T-helper 2 cell treated with Interferon-gamma antibody and Interleukin-4, amounts not matched to agents 5 μg/mL and 100 μg/mL, for 36 hours (primary cell): ENCODE results near the gene TMEM95.
"Not testable (repeated sequence)": the region's sequence is repeated elsewhere in the genome, so short reads cannot be mapped to it uniquely, and the experiment has no call there.

Experiments used
- DNase-seq: peaks from one replicate; pipeline ENCODE4 v3.0.0; 2021; ENCODE audit warnings: low spot score
- H3K27ac Mint-ChIP-seq: one replicate; pipeline ENCODE4 v1.8.0; 2021; ENCODE audit warnings: mild to moderate bottlenecking, mixed read lengths
- H3K27me3 Mint-ChIP-seq: one replicate; pipeline ENCODE4 v1.8.0; 2021; ENCODE audit warnings: low read depth, mixed read lengths
- H3K36me3 Mint-ChIP-seq: one replicate; pipeline ENCODE4 v1.8.0; 2021; ENCODE audit warnings: low read depth, mixed read lengths
- H3K4me1 Mint-ChIP-seq: one replicate; pipeline ENCODE4 v1.8.0; 2021; ENCODE audit warnings: low read depth, mixed read lengths
- H3K4me3 Mint-ChIP-seq: one replicate; pipeline ENCODE4 v1.8.0; 2022; ENCODE audit warnings: mild to moderate bottlenecking, moderate library complexity, mixed read lengths
- H3K9me3 Mint-ChIP-seq: one replicate; pipeline ENCODE4 v1.8.0; 2021; ENCODE audit warnings: mixed read lengths

The TMEM95 gene

DNA sequence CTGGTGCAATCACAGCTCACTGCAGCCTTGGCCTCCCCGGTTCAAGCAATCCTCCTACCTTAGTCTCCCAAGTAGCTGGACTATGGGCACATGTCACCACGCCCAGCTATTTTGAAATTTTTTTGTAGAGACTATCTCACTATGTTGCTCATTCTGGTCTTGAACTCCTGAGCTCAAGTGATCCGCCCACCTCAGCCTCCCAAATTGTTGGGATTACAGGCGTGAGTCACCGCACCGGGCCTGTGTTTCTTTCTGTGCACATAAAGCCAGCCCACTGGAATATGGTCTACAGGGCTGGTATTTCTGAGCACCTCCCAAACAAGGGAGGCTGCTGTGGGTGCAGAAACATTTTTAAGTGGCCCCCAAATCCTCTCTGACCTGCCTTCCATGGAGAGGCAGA is 8.4 kb downstream of the TMEM95 start:
- Mint-ChIP-seq H3K4me3 (no peak overlapping the region), H3K27ac (no peak overlapping the region), H3K4me1 (no peaks in the 10 kb centered on the region), H3K27me3 (peaks cover 3% of the 10 kb centered on the region), H3K9me3 (no peaks in the 10 kb centered on the region), H3K36me3 (no peaks in the 10 kb centered on the region)
- no peak for DNase-seq

DNA sequence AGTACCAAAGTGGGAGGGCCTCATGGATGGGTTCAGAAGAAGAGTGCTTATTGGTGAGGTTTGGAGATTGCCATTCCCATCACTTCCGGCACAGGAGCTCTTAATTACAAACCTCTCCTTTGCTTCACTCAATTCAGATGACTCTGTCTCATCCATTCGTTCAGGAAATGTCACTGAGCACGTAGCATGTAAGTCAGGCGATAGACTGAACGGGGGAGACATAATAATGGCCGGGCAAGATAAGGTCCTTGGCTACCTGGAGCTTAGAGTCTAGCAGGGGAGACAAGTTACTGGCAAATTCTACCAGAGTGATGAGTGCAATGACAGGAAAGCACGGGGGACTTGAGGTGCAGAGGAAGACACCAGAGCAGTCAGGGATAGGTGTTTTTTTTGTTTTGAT is 11.0 kb downstream of the TMEM95 start:
- not testable (repeated sequence) for H3K27ac Mint-ChIP-seq, H3K9me3 Mint-ChIP-seq, H3K4me3 Mint-ChIP-seq, H3K36me3 Mint-ChIP-seq, H3K4me1 Mint-ChIP-seq, DNase-seq
- H3K27me3 Mint-ChIP-seq = peaks cover 14% of the 10 kb centered on the region

DNA sequence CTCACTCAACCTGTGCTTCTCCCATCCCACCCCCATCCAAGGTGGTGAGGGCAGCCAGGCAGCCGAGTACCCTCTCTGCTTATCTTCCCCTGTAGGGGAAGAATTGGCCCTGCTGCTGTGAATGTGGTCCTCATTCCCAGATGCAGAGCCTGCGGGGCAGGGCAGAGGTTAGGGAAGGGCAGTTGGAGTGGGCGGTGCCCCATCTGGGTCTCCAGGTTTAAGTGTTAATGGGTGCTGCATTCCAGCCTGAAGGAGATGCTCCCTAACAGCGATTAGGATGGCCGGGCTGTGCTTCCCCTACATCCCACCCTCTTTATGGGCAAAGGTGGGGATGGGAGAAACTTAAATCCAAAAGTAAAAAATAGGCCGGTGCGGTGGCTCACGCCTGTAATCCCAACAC is 12.1 kb downstream of the TMEM95 start:
- H3K27me3 Mint-ChIP-seq = peaks cover 11% of the 10 kb centered on the region

DNA sequence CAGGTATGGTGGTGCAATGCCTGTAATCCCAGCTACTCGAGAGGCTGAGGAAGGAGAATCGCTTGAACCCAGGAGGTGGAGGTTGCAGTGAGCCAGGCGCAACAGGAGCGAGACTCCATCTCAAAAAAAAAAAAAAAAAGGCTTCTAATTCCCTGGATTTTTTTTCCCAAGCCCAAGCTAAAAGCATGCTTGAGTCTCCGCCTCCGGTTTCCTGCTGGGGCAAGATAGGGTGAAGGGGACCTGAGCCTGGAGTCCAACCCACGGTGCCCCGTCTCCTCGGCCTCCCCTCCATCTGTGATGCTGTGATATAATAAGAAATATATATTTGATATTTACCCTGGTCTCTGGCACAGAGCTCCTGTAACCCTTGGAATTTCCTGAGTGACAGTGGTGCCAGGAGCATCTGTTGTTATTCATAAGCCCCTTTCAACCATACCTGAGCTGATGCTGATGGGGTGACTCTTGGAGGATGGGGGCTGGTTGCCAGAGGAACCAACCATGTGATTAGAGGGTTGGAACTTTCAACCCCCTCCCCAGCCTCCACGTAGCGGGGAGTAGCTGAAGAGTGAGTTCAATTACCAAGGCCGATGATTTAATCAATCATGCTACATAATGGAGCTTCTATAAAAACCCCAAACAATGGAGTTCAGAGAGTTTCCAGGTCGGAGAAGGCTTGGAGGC is 13.1 kb downstream of the TMEM95 start:
- Mint-ChIP-seq H3K27me3 (peaks cover 11% of the 10 kb centered on the region), H3K4me1 (peaks cover 1% of the 10 kb centered on the region), H3K36me3 (no peaks in the 10 kb centered on the region), H3K9me3 (no peaks in the 10 kb centered on the region), H3K27ac (no peak overlapping the region), H3K4me3 (no peak overlapping the region)
- DNase-seq = no peak

More for the DNA sequence above, 12.1 kb downstream of the TMEM95 start:
- Mint-ChIP-seq H3K4me1 (peaks cover 1% of the 10 kb centered on the region), H3K4me3 (no peak overlapping the region), H3K9me3 (no peaks in the 10 kb centered on the region), H3K27ac (no peak overlapping the region), H3K36me3 (no peaks in the 10 kb centered on the region)
- DNase-seq = no peak

DNA sequence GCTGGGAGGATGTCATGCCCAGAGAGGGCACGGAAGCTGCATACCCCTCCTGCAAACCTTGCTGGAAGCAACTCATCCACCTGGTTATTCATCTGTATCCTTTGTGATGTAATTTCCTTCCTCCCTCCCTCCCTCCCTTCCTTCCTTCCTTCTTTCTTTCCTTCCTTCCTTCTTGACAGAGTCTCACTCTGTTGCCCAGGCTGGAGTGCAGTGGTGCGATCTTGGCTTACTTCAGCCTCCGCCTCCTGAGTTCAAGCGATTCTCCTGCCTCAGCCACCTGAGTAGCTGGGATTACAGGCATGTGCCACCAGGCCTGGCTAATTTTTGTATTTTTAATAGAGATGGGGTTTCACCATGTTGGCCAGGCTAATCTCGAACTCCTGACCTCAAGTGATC is 13.6 kb downstream of the TMEM95 start:
- not testable (repeated sequence) for H3K36me3 Mint-ChIP-seq, H3K4me1 Mint-ChIP-seq, H3K27ac Mint-ChIP-seq, H3K4me3 Mint-ChIP-seq, DNase-seq, H3K9me3 Mint-ChIP-seq
- peaks cover 11% of the 10 kb centered on the region for H3K27me3 Mint-ChIP-seq

DNA sequence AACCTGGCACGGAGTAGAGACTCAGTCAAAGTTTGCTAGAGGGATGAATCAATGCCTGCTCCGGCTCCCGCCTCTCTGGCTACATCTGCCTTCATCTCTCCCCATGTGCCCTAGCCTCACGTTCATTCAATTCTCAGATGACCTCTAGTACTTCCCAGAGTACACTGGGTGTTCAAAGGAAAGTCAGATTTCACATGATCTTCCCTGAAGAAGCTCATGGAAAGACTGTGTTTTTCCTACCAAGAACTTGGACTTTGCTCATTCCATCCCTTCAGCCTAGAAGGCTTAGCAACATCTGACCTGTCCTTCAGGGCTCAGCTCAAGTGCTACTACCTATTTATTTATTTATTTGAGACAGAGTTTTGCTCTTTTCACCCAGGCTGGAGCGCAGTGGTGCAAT is 14.9 kb downstream of the TMEM95 start:
- Mint-ChIP-seq H3K4me3 (no peak overlapping the region), H3K4me1 (peaks cover 1% of the 10 kb centered on the region), H3K9me3 (no peaks in the 10 kb centered on the region), H3K36me3 (no peaks in the 10 kb centered on the region), H3K27me3 (peaks cover 14% of the 10 kb centered on the region), H3K27ac (no peak overlapping the region)
- no peak for DNase-seq

DNA sequence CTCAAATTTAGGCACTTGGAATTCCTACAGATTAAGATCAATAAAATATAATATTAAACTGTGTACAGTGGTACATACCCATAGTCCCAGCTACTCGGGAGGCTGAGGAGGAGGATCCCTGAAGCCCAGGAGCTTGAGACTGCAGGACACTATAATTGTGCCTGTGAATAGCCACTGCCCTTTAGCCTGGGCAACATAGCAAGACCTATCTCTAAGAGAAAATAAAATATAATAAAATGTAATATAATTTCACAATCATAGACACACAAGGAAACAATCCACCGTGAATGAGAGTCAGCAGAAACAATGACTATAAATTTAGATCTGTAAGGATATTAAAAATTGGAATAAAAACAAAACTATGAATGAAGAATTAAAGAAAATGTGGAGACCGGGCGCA is 15.9 kb downstream of the TMEM95 start:
- H3K4me3 Mint-ChIP-seq = no peak overlapping the region
- DNase-seq = no peak
- no peaks in the 10 kb centered on the region for H3K36me3 Mint-ChIP-seq
- H3K27me3 Mint-ChIP-seq = peaks cover 14% of the 10 kb centered on the region
- H3K4me1 Mint-ChIP-seq = peaks cover 1% of the 10 kb centered on the region
- no peaks in the 10 kb centered on the region for H3K9me3 Mint-ChIP-seq
- H3K27ac Mint-ChIP-seq = no peak overlapping the region

DNA sequence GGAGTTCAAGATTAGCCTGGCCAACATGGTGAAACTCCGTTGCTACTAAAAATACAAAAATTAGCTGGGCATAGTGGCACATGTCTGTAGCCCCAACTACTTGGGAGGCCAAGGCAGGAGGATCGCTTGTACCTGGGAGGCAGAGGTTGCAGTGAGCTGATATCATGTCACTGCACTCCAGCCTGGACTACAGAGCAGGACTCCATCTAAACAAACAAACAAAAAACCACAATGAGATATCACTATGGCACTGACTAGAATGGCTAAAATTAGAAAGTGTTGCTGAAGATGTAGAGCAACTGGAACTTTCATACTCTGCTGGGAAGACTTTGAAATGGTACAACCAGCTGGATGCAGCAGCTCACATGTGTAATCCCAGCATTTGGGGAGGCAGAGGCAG is 19.4 kb downstream of the TMEM95 start:
- H3K27ac Mint-ChIP-seq = no peak overlapping the region
- no peaks in the 10 kb centered on the region for H3K4me1 Mint-ChIP-seq
- H3K27me3 Mint-ChIP-seq = peaks cover 19% of the 10 kb centered on the region
- H3K4me3 Mint-ChIP-seq = no peak overlapping the region
- H3K36me3 Mint-ChIP-seq = no peaks in the 10 kb centered on the region
- peaks cover 4% of the 10 kb centered on the region for H3K9me3 Mint-ChIP-seq
- DNase-seq = no peak

DNA sequence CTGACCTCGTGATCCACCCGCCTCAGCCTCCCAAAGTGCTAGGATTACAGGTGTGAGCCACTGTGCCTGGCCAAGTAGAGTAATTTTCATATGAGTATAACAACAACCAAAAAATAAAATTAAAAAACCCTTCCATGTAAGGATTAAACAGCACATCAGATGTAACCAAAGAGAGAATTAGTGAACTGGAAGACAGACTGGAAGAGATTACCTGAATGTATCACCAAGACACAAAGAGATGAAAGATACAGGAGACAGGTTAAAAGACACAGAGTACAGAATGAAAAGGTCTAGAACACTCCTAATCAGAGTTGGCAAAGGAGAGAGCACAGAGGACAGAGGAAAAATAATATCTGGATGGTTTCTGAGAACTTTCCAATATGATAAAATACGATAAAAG is 24.2 kb downstream of the TMEM95 start:
- Mint-ChIP-seq H3K36me3 (no peaks in the 10 kb centered on the region), H3K4me1 (no peaks in the 10 kb centered on the region), H3K27me3 (peaks cover 39% of the 10 kb centered on the region), H3K27ac (no peak overlapping the region), H3K4me3 (no peak overlapping the region), H3K9me3 (peaks cover 5% of the 10 kb centered on the region)
- no peak for DNase-seq

DNA sequence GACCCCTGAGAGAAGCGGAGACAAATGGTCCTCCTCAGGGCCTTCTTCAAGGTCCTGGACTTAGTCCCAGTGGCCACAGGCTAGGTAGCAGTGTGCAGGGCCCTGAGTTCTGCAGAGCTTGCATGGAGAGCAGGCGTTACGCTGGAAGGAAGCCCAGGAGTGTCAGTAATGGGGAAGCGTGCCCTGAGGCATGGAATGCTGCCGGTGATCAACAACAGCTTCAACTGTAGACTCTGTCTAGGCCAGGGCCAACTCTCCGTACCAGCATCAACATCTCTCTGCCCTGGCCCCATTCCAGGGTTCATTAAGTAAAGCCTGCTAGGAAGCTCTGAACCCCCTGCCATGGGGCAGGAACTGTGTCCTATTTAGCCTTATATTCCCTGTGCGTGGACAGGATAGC is 25.4 kb downstream of the TMEM95 start:
- Mint-ChIP-seq H3K4me1 (peaks cover 5% of the 10 kb centered on the region), H3K4me3 (no peak overlapping the region), H3K36me3 (no peaks in the 10 kb centered on the region), H3K9me3 (peaks cover 5% of the 10 kb centered on the region), H3K27me3 (peaks cover 37% of the 10 kb centered on the region), H3K27ac (no peak overlapping the region)
- no peak for DNase-seq

DNA sequence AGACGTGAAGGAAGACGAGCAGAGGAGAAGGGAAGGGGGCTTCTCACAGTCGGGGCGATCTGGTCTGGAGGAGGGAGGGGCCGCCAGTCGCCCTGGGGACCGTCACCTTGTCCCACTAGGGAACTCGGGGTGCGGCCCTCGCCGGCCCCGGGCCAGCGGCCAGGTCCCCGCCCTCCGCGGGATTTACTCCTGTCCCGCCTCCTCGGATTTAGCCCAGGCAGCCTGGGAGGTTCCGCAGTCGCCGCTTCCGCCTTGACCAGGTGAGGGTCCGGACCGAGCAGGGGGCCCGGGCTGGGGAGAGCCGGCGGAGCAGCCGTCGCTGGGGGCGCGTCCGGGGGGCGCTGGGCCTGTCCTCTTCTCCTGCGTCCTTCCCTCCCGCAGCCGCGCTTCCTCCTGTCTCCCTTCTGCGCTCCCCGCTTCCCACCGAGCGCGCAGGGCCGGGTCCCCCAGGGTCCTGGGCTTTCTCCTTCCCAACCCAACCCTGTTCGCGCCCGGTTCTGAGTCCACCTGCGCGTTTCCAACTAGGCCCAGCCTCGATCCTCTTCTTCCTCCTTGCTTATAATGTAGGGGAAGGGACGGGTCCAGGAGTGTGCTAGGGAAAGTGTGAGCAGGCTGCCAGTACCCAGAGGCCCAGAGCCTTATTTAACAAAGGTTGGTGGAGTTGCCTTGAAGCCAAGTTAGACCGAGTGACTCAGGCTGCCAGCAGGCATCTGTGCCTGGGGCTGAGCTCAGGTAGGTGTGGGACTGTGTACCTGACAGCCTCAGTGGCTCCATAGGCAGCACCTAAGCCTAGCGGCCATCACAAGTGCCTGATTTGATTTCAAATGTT is 26.1 kb downstream of the TMEM95 start, which contains the start of gene TNK1:
TNK1 (plus strand) TSS at position 235 of the 829 bp plus-strand sequence. CDS start 1,838 bp downstream, outside the sequence.
- Mint-ChIP-seq H3K9me3 (peaks cover 5% of the 10 kb centered on the region), H3K36me3 (peaks cover 3% of the 10 kb centered on the region), H3K27me3 (peaks cover 37% of the 10 kb centered on the region), H3K27ac (no peak within 1 kb of the TSS), H3K4me3 (no peak within 1 kb of the TSS), H3K4me1 (peaks cover 5% of the 10 kb centered on the region)
- DNase-seq = no peak

DNA sequence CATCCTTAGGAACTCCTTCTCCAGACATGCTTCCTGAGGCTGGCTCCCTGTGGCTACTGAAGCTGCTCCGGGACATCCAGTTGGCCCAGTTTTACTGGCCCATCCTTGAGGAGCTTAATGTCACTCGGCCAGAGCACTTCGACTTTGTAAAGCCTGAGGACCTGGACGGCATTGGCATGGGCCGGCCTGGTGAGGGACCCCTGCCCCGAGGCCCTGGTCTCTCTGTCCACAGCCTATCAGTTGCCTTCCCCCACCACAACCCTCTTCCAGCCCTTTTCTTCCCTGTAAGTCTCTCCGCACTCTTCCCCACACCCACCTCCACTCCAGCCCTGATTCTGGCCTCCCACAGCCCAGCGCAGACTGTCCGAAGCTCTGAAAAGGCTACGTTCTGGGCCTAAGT is 27.9 kb downstream of the TMEM95 start:
- Mint-ChIP-seq H3K9me3 (peaks cover 5% of the 10 kb centered on the region), H3K27ac (no peak overlapping the region), H3K4me1 (peaks cover 5% of the 10 kb centered on the region), H3K27me3 (peaks cover 32% of the 10 kb centered on the region), H3K4me3 (no peak overlapping the region), H3K36me3 (peaks cover 10% of the 10 kb centered on the region)
- no peak for DNase-seq

DNA sequence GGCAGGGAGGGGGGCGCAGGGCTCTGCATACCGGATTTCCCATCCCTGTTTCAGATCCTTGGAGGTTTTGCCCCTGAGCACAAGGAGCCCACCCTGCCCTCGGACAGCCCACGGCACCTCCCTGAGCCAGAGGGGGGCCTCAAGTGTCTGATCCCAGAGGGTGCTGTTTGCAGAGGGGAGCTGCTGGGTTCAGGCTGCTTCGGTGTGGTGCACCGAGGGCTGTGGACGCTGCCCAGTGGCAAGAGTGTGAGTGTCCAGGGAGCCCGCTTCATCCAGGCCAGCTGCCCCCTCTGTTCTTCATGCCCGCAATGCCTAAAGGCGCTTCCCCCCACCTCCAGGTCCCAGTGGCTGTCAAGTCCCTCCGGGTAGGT is 28.4 kb downstream of the TMEM95 start:
- DNase-seq = no peak
- peaks cover 5% of the 10 kb centered on the region for H3K4me1 Mint-ChIP-seq
- H3K36me3 Mint-ChIP-seq = peaks cover 11% of the 10 kb centered on the region
- H3K4me3 Mint-ChIP-seq = no peak overlapping the region
- H3K27ac Mint-ChIP-seq = no peak overlapping the region
- H3K27me3 Mint-ChIP-seq = peaks cover 32% of the 10 kb centered on the region
- peaks cover 5% of the 10 kb centered on the region for H3K9me3 Mint-ChIP-seq

DNA sequence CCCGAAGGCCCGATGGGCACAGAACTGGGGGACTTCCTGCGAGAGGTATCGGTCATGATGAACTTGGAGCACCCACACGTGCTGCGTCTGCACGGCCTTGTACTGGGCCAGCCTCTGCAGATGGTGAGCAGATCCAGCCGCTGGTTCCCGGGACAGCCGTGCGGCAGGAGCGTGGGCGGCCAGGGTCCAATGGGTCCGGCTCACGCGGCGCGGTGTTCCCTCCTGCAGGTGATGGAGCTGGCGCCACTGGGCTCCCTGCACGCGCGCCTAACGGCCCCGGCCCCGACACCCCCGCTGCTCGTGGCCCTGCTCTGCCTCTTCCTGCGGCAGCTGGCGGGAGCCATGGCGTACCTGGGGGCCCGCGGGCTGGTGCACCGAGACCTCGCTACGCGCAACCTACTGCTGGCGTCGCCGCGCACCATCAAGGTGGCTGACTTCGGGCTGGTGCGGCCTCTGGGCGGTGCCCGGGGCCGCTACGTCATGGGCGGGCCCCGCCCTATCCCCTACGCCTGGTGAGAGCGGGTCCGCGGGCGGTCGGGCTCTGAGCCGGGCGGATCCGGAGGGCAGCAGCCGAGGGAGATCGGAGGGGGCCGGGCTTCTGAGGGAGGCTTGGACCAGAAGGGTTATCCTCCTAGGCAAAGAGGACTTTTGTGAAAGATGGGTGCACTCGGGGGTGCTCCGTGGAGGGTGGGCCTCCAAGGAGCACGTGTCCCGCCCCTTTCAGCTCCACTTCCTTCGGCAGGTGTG is 29.0 kb downstream of the TMEM95 start:
- peak overlapping the region; percentile 66 for H3K4me3 Mint-ChIP-seq
- peaks cover 5% of the 10 kb centered on the region for H3K4me1 Mint-ChIP-seq
- H3K27me3 Mint-ChIP-seq = peaks cover 32% of the 10 kb centered on the region
- peaks cover 14% of the 10 kb centered on the region for H3K36me3 Mint-ChIP-seq
- H3K9me3 Mint-ChIP-seq = peaks cover 5% of the 10 kb centered on the region
- peak; percentile 72 for DNase-seq
- peak overlapping the region; percentile 22 for H3K27ac Mint-ChIP-seq
